Measurements from ENCODE around the gene HEATR3.

Gene HEATR3

DNA sequence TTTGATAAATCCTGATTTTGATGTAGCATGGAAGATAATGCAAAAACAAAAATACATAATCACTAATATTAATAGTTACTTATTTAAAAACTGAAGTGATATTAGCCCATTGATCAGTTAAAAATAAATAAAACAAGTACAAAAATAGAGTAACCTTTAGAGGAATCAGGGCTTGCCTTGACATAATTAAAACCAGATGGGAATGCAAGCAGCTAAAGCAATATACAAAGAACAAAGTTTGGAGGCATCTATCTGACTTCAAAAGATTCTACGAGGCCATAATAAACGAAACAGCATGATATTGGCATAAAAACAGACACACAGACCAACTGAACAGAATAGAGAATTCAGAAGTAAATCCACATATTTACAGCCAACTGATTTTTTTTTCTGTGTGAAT, 15.0 kb upstream of the HEATR3 start:
- no peak for DNase-seq (ENCODE audit: extremely low read depth in 1 of 2, low read depth in 1 of 2)

GRCh38 chr16:50056226-50056625, 9.5 kb upstream of the HEATR3 start:
- no peak for DNase-seq (ENCODE audit: extremely low read depth in 1 of 2, low read depth in 1 of 2)

DNA sequence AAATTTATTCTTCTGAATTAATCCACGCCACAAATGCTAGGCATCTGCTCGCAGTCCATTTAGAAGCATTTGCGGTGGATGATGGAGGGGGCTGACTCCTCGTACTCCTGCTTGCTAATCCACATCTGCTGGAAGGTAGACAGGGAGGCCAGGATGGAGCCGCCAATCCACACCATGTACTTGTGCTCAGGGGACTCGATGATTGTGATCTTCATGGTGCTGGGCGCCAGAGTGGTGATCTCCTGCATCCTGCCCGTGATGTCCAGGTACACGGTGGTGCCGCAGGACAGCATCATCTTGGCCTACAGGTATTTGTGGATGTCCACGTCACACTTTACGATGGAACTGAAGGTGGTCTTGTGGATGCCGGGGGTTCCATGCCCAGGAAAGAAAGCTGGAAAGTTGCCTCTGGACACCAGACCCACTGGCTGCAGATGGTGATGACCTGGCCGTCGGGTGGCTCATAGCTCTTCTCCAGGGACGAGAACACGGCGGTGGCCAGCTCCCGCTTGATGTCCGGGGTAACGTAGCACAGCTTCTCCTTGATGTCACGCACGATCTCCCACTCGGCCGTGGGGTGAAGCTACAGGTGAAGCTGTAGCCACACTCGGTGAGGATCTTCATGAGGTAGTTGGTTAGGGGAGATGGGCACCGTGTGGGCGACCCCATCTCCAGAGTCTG, 7.5 kb upstream of the HEATR3 start:
- no peak for DNase-seq (ENCODE audit: extremely low read depth in 1 of 2, low read depth in 1 of 2)

- DNase-seq (ENCODE audit: extremely low read depth in 1 of 2, low read depth in 1 of 2) = no peak
Observed at GRCh38 chr16:50059111-50059510, 6.7 kb upstream of the HEATR3 start.

GRCh38 chr16:50059669-50060068, 6.1 kb upstream of the HEATR3 start:
- DNase-seq (ENCODE audit: extremely low read depth in 1 of 2, low read depth in 1 of 2) = no peak

GRCh38 chr16:50061326-50061725, 4.4 kb upstream of the HEATR3 start:
- DNase-seq (ENCODE audit: extremely low read depth in 1 of 2, low read depth in 1 of 2) = no peak

DNA sequence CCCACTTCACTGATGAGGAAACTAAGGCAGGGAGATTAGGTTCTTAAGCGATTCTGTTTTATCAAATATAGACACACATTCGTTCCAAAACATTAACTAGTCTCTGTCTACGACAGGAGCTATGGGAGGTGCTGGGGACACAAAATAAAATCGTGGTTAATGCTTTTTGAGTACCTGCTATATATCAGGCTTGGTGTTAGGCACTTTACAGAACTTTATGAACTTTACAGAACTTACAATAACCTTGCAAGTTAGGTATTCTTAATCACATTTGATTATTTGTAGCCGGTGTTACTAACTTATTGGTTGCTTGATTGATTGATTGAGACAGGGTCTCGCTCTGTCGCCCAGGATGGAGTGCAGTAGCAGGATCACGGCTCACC, 538 bp upstream of the HEATR3 start:
- no peak for DNase-seq (ENCODE audit: extremely low read depth in 1 of 2, low read depth in 1 of 2)

GRCh38 chr16:50066482-50067289, 916 bp downstream of the HEATR3 start:
- DNase-seq (ENCODE audit: extremely low read depth in 1 of 2, low read depth in 1 of 2) = no peak

DNA sequence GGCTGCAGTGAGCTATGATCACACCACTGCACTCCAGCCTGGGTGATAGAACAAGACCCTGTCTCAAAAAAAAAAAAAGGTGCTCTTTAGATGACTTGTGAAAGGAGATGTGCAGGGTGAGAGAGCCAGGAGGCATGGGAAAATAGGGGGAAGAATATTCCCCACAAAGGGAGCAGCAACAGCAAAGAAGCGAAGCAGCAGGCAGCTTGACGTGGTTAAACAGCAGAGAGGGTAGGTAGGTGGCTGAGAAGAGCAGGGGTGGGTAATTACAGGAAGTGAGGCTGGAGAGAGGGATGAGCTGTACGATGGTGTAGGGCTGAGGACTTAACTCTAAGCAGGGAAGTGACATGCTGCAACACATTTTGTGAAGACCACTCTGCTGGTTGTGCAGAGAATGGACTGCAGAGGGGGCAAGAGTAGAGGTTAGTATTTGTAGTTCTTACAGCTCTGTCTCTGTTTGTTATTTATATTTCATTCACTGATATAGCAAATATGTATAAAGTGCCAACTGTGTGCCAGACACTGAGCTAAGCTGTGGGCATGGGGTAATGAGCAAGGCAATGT, 1.6 kb downstream of the HEATR3 start:
- no peak for DNase-seq (ENCODE audit: extremely low read depth in 1 of 2, low read depth in 1 of 2)

- DNase-seq (ENCODE audit: extremely low read depth in 1 of 2, low read depth in 1 of 2) = no peak
Observed at GRCh38 chr16:50068550-50068949, 2.8 kb downstream of the HEATR3 start.

GRCh38 chr16:50069060-50069459, 3.3 kb downstream of the HEATR3 start:
- no peak for DNase-seq (ENCODE audit: extremely low read depth in 1 of 2, low read depth in 1 of 2)

- DNase-seq (ENCODE audit: extremely low read depth in 1 of 2, low read depth in 1 of 2) = no peak
Observed at GRCh38 chr16:50071075-50071671, 5.4 kb downstream of the HEATR3 start.

DNA sequence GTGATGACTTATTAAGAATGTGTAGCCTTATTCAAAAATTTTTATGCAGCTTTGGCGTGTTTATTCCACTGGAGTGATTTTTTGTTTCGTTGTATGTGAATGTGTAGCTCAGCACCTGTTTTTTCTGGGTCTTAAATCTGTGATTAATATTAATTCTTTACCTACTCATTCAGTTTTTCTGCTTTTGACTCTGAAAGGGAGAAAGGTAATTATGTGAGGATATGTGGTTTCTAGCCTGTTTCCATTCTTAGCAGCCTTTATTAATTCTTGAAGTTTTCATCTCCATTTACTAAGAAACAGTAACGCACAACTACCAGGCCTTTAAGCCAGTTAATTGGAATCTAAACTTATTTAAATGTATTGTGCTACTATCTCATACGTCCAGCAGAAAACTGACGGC, 7.0 kb downstream of the HEATR3 start:
- DNase-seq (ENCODE audit: extremely low read depth in 1 of 2, low read depth in 1 of 2) = no peak

DNA sequence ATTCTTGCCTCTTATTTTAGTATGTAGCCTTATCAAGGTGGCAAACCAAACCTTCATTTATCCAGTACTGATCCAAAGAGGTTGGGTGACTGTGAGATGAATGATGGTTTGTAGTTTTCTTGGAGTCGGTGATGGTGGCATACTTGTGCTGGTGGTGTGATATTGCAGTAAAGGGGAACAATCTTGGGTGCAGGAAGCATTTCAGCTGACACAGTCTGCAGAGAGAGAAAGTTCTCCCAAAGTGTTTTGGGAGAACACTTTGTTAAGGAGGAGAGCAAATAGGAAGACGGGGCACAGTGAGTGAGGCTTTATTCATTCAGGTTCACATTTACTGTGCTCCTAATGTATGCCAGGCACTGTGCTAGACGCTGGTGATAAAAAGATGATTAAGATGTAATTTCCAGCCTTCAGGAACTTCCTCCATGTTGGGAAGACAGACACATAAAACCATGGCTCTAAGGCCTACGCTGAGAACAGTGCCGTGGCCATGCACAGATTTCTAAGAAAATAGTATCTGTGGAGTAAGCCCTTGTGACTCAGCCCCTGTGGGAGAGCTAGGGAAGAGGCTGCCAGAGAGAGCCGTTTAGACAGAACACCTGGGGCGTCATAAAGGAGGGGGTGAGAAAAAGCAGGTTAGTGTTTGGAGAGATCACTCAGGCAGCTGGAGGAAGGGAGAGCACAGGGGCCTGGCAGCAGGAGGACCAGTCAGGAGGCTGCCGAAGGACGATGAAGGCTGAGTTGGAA, 13.8 kb downstream of the HEATR3 start:
- DNase-seq (ENCODE audit: extremely low read depth in 1 of 2, low read depth in 1 of 2) = no peak

- DNase-seq (ENCODE audit: extremely low read depth in 1 of 2, low read depth in 1 of 2) = no peak
Observed at GRCh38 chr16:50081428-50082018, 15.8 kb downstream of the HEATR3 start.

DNA sequence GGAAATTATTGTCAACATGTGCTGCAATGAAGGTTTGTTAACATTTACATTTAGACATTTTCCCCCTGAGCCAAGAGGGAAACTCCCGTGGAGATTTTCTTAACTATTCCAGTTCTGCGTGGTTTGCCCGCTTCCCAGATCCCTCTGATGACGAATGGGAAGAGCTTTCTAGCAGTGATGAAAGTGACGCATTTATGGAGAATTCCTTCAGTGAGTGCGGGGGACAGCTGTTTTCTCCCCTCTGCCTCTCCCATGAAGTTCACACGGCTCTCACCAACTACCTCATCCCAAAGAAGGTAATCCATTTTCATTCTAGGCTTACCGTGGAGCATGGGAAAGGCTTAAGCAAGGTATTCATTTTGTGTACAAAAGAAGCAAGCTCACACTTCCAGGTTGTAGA, 18.2 kb downstream of the HEATR3 start:
- DNase-seq (ENCODE audit: extremely low read depth in 1 of 2, low read depth in 1 of 2) = no peak

DNA sequence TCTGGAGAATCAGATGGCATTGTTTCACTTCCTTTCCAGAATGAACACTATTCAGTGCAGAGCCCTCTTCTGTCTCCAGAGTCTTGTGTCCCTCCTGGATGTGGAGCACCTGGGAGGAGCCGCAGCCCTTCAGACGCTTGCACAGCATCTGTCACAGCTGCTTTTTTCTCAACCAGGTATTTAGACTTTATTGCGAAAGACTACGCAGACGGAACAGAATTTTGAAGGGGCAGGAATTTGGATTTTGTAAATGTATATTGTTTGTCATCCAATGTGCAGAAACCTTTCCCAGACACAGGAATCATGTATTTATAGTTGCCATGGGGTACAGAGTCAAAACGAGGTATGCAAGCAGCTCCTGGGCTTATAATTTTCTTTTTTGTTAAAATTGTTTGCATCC, 20.4 kb downstream of the HEATR3 start:
- DNase-seq (ENCODE audit: extremely low read depth in 1 of 2, low read depth in 1 of 2) = no peak

DNA sequence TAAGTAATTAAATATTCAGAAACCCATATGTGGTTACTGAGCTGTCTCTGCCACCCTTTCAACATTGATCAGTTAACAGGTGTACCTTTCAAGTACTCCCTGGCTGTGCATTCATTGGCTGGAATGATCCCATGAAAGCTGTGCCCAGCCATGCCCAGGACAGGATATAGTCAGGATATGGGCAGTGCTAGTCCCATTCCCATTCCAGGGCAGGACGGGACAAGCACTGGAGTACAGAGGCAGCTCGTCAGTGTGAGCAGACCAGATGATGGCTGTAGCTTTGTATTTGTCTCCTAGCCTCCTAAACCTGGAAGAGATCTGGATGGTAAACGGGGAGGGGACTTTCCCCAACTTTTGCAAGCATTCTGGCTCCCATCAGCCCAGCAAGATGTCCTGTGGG, 22.5 kb downstream of the HEATR3 start:
- no peak for DNase-seq (ENCODE audit: extremely low read depth in 1 of 2, low read depth in 1 of 2)

GRCh38 chr16:50092891-50093290, 27.1 kb downstream of the HEATR3 start:
- no peak for DNase-seq (ENCODE audit: extremely low read depth in 1 of 2, low read depth in 1 of 2)

DNA sequence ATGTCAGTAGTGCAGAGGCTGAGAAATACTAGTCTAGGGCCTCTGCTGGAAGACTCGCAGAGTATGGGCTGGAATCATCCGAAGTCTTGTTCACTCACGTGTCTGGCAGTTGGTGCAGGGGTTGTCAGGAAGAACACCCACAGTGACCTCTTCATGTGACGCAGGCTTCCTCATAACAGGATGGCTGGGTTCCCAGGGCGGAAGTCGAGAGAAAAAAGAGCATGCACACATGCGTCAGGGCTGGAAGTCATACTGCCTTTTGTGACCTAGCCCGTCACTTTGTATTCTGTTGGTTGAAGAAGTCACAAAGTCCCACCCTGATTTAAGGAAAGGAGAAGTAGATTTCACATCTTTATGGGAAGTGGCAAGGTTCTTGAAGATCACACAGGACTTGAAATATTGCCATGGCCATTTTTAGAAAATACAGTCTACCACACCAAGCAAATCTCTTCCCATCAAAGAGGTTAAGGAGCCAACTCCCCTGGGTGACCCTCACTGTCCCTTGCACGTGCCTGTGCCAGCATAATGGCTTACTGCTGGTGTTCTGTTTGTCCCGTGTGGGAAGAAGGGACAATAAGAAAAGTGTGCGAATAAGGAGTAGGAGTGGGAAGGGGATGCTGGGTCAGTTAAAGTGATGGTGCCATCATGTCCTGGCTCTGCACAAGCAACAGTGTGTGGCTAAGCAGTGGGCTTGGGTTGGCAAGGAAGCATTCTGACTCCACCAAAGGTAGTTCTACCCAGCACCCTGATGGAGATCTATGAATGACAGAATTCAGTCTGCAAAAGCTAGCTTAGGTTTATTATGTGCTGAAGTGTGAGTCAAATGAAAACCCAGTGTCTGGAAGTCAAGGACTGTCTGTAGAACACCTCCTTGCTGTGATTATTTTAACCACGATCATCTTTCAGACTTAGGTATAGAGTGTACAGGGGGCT, 28.1 kb downstream of the HEATR3 start:
- no peak for DNase-seq (ENCODE audit: extremely low read depth in 1 of 2, low read depth in 1 of 2)

Measured in stimulated activated CD8-positive, alpha-beta memory T cell treated with anti-CD3 and anti-CD28 coated beads, Interleukin-7, amount 100 ng/mL, for 48 hours (primary cell).